CD4-positive, alpha-beta T cell treated with Interleukin-15 for 1 hour (primary cell): ENCODE data around the gene SERPINB6.

Experiments used
- DNase-seq: peaks from one replicate; pipeline ENCODE4 v3.0.0-alpha.2; 2020

Gene SERPINB6

DNA sequence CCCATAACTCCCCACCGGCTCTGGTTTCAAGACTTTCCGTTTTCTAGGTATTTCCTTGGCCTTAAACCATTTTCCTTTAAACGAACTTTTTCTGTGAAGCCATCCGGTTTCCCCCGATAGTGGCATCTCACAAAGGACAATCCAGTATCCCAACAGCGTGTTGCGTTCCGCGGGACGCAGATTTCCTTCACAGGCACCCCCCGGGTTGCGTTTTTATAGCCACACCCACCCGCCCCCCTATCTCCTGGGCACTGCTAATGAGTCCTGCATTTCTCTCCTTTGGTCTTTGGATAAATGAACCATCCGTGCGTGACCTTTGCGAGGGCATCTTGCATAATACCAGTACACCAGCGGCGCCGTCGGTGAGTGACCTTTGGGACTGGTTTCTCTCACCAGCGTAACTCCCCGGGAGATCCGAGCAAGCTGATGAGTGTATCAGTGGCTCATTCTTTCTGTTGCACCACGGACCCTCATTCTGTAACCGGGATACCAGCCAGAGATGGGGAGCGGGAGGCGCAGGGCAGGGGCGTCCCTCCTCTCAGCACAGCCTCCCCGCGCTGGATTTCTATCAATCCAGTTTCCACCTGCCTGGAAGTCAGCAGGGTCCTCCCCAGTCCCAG lies 27.7 kb upstream of the SERPINB6 start:
- DNase-seq = peak; percentile 66

DNA sequence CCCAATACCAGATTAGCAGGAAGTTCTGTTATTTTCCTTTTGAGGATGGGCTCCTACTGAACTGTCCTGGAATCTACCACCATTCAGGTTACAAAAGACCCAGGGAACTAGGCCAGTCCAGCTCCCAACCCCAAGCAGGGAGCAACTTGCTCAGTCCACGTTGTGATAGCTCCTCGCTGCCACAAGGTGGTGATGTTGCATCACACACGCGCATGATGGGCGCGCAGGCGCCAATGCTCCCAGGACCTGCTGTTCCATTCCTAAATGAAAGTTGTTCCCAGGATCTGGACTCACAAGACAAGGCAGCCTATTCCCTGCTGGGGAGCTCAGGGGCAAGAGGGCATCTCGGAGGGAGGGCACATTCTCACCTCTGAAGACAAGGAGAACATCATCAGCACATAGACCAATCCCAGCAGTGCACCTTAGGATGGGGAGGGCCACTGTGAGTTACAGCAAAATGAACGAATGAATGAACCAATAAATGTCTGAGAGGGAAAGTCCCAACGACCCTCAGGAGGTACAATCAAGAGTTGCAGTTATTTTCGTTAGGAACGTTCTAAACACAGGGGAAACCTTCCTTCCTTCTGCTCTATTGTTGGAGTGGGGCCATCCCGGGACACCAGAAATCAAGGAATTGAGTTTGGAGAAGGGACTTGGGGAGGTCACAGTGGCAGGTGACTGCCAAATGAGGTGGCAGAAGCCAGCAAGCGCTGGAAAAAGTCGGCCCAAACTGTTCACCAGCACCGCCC lies 27.1 kb upstream of the SERPINB6 start:
- DNase-seq = peak; percentile 54

DNA sequence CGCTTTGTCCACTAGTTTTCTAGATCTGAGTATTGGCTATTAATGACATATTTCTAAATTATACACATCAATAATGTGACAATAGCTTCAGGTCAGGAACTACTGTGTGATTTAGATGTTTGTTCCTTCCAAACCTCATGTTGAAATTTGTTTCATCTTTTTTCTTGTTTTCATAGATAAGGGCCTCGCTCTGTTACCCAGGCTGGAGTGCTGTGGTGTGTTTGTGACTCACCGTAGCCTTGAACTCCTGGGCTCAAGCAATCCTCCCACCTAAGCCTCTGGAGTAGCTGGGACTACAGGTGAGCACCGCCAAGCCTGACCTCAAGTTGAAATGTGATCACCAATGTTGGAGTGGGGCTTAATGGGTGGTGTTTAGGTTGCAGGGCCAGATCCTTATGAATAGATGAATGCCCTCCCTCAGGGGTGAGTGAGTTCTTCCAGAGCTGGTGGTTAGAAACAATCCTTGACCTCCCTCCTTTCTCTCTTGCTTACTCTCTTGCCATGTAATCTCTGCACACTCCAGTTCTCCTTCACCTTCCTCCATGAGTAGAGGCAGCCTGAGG lies 22.5 kb upstream of the SERPINB6 start:
- DNase-seq = no peak

DNA sequence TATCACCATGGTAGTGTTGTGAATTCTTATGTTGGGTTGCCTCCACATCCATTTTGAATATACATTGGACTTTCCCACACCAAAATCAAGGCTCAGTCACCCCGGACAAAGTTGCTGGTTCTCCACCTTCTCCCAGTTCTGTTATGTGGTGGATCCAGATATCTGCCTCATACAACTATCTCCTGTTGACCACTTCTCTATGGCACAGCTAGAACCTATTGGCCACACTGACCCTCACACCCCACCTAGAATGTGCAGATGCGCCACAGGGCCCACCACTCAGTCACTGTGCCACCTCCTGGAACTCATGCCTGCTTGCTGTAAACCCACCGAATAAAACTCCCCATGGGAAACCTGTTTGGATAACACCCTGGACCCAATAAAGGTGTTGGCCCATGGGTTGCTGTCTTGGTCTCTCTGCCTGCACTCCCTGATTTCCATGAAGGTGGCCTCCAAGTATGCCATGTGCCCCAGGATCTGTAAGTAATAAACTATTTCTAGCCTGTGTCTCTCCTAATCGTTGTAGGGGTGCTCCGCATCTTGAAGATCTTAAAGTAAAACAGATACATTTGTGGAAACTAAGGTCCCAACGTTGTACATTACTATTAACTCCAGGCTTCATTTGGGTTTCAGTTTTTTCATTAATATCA lies 21.1 kb upstream of the SERPINB6 start:
- no peak for DNase-seq

DNA sequence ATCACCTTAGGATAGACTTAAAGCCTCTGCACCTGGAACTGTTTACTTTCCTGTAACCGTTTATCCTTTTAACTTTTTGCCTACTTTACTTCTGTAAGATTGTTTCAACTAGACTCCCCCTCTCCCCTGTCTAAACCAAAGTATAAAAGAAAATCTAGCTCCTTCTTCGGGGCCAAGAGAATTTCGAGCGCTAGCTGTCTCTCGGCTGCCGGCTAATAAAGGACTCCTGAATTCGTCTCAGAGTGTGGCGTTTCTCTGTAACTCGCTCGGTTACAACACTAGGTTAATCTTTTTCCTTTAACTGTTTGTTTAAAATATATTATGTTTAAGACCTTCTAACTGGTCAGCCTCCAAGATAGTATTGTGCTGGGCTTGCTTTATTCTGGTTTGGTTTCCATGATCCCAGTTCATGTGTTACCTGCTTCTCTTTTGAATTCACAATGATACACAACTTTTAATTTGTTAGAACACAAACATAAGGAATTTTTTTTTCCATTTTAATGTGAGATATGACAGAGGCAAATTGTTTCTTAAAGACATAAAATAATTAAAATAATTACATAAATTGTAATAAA lies 19.7 kb upstream of the SERPINB6 start:
- no peak for DNase-seq

DNA sequence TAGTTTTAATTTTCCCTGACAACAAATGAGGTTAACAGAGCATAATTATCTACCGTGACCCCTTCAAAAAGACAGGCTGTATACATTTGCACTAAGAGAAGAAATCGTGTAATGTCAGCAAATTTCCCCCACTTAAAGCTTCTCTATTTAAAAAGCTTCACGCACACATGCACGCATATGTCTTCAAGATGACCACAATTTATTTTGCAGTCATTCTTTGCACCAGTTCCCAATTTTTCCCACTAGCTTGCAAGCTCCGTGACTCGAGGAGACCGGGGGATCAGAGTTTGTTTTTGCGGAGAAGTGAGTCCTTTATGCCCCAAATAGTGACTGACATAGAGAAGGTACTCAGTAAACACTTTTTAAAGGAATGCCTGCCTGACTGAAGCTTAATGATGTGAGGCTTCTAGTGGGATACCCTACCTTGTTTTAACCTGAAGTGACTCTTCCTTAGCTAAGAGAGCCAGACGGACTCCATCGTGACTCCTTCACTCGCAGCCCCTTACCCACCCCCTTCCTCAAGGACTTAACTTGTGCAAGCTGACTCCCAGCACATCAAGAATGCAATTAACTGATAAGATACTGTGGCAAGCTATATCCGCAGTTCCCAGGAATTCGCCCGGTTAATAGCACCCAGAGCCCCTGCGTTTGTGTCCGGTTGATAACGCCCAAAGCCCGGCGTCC lies 19.0 kb upstream of the SERPINB6 start:
- no peak for DNase-seq

DNA sequence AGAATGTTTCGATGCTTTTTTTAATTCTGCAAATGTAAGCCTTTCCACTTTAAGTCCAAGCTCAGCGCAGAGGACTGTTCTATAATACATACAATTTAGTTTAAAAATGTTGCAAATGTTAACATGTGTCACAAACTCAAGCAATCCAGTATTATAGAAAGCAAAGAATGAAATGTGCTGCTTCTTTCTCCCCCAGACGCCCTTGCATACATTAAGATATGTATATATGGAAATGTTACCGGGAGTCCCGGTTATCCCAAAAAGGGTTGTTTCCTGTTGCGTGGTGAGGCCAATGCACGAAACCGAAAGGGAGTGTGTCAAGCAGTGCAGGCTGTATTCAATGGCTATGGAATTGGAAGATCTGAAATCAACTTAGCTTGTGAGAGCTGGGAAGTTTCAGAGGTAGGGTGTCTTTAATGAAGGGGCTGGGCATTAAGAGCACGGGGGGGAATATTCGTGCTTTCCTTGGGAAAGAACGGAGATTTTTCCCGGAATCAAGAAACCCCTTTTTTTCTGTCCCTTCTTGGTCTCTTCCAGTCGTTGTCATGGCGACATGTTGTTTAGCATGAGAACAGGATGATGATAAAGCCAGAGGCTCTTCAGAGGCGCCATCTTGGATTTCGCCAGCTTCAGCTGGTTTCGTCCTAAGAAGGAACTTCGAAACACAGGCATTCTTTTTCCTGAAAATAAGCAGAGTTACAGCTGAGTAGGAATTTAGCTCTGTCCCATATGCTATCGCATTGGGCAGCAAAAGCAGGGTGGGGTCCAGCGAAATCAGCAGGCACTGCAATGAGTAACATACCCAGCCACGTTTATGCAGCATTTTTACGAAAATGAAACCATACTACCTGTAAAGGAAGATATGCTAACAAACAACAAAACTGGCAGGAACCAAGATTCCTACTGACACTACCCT lies 18.2 kb upstream of the SERPINB6 start:
- peak; percentile 87 for DNase-seq

DNA sequence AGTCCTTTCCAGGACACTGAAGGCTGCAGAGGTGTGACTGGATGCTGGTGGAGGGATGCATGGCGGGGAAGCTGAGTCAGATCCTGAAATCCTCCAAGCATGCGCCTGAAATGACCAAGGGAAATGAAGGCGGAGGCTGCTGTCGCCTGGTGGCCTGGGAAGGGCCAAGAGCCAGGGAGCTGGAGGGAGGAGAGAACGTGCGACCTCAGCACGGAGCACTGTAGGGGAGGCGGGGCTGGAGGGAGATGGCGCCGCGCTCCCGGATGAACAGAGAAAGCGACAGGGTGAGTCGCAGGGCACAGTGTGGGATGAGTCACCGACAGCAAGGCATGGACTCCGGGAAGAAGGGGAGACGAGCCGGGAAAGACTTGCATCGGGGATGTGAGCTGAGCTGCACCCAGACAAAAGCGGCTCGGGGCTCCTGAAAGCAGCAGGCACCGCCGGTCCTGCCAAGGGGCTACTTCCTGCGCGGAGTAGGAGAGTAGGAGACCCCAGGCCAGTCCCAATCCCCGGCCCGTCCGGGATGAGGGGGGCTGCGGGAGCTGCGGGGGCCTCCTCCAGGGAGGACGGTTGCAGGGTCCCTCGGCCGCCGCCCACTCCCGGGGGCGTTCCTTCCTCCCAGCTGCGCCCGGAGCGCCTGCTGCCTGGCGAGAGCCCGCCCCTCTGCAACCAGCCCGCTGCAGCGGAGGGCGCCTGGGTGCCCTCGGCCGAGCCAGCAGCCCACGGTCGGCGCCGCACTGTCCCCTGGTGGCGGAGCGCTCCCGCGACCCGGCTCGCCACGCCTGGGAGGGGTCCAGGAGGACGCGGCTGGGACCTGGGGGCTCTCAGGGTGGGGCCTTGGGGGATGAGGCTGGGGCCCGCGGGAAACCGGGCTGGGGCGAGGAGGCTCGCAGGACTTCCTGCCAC lies 17.3 kb upstream of the SERPINB6 start:
- DNase-seq = peak; percentile 82

DNA sequence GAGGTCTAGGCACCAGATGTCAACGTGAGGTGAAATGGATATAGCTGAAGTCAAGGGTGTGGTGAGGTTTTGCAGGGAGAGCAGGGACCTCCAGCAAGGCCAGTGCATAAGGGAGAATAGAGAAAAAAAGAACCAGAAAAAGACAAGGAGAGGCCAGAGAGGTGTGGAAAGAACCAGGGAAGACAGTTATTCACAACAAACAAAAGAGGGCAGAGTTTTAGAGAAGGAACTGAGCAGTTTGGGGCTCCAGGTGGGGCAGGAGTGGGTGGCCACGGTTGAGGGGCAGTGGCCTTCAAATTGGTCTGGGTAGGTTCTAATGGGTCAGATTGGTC lies 16.7 kb upstream of the SERPINB6 start:
- no peak for DNase-seq

DNA sequence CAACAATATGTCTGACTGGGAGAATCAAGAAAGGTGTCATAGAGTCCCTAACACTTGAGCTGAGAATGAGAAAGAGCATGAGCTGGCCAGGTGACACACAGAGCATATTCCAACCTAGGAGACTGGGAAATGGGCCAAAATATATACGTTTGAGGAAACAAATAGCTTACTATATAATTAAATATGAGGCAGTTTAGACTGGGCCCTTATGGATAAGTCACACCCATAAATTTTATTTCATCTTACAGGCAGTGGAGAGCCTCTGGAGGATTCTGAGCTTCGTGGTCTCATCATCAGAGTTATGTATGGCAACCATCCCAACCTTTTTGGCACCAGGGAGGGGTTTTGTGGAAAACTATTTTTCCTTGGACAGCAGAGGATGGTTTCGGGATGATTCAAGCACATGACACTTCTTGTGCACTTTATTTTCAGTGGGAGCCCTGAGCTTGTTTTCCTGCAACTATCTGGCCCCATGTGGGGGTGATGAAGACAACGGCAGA lies 15.4 kb upstream of the SERPINB6 start:
- DNase-seq = no peak

DNA sequence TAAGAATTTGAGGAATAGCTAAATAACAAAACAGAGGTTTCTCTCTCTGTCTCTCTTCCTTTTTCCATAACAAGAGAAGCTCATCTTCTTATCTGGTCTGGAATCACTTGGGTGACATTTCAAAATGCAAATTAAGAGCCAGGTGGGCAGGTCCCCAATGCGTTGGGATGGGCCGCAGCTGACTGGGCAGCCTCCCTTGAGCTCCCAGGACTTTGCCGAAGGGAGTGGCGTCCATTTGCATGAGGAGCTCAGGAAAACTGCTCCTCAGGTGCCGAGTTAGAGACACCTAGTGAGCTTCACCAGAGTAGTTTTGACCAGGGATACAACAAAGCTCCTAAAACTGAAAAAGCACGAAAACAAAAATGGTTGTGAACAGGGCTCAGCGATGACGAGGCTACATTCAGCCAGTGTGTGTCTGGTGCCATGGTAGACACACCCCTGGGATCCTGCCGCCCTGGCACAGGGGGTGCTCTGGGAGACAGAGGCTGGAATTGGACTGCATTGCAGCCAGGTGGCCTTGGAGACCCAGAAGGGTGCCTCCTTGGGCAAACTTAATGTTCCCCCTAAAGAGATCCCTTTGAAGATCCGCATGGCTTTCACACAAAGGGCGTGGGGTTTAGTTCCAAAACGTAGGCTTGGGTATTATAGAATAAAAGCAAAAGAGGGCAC lies 13.5 kb upstream of the SERPINB6 start:
- no peak for DNase-seq

DNA sequence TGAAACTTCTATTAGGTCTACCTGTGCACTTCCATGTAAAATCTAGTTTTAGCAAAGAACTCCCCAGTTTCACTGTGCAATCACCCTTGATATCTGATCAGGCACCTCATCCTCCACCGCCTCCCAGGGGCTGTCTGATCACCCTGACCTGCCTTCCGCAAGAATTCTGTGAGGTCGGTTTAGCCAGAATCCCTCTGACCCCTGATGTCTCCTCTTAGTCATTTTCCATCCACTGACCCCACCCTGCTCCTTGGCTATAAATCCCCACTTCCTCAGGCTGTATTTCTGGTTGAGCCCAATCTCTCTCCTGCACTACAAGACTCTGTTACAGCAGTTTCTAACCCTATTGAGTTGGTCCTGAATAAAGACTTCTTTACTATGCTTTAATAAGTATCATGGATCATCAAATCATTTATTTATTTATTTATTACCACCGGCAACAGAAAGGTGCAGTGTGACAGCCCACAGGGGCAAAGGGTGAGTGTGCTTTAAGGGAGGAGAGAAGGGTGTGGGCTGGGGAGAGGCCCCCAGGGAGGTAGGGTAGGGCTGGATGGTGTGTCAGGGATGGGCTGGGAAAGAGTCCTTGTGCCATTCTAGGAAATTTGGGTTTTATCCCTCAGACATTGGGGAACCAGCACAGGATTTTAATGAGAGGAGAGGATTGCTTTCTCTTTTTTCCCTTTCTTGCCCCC lies 11.2 kb upstream of the SERPINB6 start:
- DNase-seq = no peak

DNA sequence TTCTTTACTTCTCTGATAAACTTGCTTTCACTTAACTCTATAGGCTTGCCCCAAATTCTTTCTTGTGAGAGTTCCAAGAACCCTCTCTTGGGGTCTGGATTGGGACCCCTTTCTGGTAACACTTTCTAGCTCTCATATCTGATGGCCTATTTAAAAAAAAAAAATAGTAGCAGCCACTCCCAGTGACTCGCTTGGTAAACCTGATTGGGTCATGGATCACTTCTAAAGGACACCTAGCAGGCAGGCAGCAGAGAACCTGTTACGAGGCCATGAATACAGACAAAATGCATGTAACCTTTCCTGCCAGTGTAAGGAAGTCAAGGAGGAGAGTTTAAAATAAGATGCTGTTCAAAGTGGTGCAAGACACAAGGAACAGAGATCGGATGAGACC lies 9.1 kb upstream of the SERPINB6 start:
- DNase-seq = no peak

DNA sequence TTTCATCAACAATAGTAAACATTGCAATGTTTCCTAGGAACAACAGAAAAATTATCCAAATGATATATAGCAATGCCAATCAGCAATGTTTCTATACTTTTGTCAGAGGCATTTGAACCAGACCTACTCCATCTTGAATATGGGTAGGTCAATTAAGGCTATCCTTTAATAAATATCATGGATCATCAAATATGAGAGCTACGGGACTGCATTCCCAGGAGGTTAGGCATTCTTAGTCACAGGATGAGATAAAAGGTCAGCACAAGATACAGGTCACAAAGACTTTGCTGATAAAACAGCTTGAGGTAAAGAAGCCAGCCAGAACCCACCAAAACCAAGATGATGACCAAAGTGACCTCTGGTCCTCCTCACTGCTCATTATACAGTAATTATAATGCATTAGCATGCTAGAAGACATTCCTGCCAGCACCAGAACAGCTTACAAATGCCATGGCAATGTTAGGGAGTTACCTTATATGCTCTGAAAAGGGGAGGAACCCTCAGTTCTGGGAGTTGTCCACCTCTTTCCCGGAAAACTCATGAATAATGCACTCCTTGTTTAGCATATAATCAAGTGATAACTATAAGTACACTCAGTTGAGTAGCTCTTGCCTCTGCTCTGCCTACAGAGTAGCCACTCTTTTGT lies 8.6 kb upstream of the SERPINB6 start:
- DNase-seq = no peak

DNA sequence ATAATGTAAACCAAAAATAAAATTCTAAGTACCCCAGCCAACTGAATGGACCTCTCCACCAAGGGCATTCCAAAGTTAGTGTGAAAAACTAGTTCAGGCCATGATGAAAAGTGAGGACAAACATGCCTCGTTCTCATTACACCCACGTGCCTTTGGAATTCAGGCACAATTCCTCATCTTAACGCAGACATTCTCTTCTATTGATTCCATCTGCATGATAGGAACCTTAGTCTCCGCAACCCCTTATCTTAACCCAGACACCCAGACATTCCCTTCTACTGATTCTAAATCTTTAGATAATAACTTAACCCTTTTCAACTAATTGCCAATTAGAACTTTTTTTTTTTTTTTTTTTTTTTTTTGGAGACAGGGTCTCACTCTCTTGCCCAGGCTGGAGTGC lies 7.6 kb upstream of the SERPINB6 start:
- no peak for DNase-seq

DNA sequence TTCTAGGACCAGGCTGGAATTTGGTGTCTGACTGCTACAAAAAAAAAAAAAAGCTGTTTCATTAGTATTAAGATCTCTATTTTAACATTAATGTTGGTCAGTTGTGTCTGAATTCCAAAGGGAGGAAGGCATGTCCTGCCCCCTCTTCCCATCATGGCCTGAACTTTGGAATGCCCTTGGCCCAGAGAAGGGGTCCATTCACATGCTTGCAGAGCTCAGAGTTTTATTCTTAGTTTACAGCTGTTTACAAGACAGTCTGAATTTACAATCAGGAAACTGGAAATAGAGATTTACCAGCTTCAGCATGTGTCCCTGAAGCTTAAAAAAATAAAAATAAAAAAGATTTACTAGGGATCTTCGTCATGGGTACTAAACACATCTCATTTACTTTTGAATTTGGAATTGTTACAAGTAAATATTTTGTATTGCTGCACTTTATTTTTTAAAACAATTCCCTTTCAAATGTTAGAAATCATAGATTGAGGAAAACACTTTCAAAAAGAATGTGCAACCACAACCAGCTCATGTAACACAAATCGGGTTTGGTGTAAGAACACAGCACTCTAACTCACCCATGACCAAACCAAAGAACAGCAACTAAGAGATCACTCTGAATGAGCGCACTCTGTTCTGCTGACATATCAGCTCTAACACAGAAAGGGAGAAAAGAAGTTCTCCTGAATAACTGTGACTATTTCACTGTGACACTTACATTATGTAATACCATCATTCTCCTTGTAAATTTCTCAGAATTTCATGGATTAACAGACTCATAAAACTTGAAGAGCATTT lies 6.6 kb upstream of the SERPINB6 start:
- no peak for DNase-seq

DNA sequence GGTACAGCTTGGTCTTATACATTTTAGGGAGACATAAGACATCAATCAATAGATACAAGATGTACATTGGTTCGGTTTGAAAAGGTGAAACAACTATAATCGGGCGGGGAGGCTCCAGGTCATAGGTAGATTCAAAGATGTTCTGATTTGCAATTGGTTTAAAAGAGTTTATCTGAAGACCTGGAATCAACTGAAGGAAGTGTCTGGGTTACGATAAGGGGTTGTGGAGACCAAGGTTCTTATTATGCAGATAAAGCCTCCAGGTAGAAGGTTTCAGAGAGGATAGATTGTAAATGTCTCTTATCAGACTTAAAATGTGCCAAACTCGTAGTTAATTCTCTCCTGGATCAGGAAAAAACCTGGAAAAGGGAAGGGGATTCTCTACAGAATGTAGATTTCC lies 5.9 kb upstream of the SERPINB6 start:
- DNase-seq = no peak

DNA sequence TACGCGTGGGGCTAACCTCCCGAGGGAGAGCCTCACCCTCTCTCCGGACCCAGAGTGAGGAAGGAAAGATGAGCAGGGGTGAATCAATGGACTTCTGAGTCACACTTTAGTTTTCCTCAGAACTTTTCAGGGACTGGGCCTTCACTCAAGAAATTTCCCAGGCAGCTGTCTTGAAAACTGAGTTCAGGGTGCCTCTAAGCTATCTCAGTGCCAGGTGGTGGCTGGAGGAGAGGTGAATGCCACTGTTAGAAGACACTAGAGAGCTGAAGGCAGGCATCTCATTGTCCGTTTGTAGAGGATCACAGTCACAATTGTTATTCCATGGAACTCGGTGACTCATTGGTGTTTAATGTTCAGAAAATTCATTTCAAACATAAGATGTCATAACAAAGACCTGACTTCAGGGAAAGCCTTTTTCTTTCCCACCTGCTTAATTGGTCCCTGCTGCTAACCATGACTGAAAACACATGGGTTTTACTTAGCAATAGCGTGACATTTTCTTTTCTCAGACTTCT lies 5.3 kb upstream of the SERPINB6 start:
- no peak for DNase-seq
